Glomerular endothelial cell (primary cell): ENCODE results near the gene SNAP23. TPM values are rescaled to one million over a fixed set of nuclear protein-coding genes. Genes with fewer than 3 reads are reported as not detected.

Experiments
- DNase-seq: peaks from one replicate; pipeline ENCODE4 v3.0.0-alpha.2; 2011; ENCODE audit warnings: low read depth, low spot score; ENCODE audit errors: extremely low read depth
- total RNA-seq: library from RNA; depleted of rRNA; stranded (reverse); fragments of >200 nt; gene quantifications from 2 replicates; pipeline ENCODE4 v1.2.3, GENCODE V29; 2015

Gene SNAP23
- total RNA-seq, 1 donor from 2014 or later = 118 TPM

DNA sequence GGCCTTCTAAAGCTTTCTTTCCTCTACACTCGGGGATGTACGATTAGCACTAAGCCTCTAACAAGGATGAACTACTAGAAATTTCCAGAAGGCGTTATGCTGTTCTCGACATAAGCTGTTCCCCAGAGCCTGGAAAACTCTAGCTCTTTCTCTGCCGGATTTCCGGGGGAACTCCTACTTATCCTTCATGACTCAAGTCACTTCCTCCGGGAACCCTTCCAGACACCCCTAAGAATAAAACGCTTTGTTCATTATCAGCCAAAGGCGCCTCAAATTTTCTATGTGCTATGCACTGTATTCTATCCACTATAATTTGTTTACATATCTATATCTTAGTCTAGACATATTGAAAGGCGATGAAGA, 455 bp upstream of the SNAP23 start:
- no peak for DNase-seq

DNA sequence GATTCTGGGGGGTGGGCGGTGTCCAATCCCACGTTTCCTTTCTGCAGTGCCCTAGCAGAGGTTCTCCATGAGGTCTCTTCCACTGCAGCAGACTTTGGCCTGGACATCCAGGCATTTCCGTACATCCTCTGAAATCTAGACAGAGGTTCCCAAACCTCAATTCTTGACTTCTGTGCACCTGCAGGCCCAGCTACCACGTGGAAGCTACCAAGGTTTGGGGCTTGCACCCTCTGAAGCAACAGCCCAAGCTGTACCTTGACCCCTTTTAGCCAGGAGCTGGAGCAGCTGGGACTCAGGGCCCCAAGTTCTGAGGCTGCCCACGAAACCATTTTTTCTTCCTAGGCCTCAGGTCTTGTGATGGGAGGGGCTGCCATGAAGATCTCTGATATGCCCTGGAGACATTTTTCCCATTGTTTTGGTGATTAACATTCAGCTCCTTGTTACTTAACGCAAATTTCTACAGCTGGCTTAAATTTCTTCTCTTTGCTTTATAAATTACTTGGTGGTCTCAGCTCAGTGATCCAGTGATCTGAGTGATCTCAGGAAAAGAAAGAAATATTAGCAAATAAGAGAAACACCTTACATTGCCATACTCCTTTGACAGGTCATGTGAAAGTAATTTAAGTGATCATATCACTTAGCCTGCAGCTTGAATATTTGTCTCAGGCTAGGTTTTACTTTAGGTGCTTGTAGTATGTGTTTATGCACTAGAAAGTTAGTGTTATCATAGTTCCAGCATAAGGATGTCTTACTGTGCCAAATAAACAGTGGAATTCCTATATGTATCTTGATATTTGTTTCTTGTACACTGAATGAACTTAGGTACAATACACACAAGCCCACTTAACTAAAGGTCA, 3.0 kb downstream of the SNAP23 start:
- DNase-seq = no peak

DNA sequence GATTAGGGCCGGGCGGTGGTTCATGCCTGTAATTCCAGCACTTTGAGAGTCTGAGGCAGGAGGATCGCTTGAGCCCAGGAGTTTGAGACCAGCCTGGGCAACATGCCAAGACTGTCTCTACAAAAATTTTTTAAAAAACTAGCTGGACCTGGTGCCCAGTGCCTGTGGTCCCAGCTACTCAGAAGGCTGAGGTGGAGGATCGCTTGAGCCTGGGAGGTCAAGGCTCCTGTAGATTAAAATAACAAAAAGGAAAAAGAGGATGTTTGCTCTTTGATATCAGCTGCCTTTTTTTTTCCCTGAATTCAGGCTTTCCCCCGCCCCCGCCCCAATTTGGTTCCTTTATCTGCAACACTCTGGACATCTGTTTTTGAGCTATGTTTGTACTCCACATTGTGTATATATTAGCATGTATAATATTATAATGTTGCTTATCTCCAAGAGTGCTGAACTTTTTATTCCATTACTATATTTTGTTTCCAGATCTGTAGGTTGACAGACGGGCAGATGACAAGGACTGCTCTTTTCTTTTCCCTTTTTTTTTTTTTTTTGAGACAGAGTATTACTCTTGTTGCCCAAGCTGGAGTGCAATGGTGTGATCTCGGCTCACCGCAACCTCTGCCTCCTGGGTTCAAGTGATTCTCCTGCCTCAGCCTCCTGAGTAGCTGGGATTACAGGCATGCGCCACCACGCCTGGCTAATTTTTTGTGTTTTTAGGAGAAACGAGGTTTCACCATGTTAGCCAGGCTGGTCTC, 4.6 kb downstream of the SNAP23 start:
- DNase-seq = no peak

DNA sequence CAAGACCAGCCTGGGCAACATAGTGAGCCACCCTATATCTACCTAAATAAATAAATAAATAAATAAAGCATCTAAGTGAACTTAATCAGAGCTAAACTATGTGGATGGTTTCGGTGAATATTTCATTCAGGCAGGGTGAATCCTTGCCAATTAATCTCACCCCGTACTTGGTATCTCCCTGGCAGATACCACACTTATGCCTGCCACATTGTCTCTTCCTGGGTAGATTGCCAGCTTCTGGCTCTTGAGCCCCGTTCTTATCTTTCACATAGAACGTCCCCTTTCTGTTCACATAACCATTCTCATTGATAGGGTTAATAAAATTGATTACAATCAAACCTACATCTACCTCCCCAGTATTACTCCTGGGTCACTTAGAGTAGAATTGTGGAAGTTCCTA, 7.0 kb downstream of the SNAP23 start:
- DNase-seq = no peak

DNA sequence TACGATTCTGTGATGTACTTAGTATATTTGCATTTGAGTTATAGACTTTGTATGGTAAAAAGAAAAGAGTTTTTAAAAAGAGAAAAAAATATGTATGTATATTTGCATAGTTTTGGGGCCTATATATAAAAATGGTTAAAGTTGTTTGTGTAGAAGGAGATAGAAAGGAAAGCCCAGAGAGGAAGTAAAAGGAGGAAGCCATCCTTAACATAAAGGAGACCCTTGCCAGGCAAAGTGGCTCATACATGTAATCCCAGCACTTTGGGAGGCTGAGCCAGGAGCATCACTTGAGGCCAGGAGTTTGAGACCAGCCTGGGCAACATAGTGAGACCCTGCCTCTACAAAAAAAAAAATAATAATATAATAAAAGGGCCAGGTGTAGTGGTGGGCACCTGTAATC, 8.4 kb downstream of the SNAP23 start:
- no peak for DNase-seq

DNA sequence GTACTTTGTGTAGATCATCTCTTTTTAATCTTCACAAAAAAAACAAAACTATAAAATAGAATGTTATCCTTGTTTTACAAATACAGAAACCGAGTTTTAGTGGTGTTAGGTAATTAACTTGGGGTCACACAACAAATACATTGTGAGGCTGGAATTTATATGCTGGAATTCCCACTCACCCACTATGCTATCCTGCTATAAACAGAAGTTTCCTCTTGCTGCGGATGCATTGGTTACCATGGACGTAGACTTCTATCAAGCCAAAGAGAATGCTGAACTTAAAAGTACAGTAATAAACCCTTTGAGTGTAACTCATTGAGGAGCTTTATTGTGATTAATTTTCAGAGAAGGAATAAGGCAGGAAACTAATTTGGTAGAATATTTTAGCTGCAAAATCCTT, 9.2 kb downstream of the SNAP23 start:
- no peak for DNase-seq

DNA sequence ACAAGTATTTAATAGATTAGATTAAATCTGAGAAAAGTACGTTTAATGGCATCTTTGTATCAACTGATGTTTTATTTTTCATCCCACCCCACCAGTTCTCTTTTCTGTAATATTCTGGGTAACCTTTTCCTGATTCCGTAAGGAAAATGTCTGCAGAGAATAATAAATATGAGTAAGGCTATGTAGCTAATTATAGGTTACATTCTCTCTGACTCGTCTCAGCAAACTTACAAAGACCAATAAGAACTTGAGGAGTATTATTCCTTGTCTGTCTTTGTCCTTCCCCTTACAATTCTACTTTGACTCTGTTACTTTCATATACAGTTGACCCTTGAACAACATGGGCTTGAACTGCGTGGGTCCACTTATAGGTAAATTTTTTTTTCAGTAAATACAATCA, 12.1 kb downstream of the SNAP23 start:
- DNase-seq = no peak

DNA sequence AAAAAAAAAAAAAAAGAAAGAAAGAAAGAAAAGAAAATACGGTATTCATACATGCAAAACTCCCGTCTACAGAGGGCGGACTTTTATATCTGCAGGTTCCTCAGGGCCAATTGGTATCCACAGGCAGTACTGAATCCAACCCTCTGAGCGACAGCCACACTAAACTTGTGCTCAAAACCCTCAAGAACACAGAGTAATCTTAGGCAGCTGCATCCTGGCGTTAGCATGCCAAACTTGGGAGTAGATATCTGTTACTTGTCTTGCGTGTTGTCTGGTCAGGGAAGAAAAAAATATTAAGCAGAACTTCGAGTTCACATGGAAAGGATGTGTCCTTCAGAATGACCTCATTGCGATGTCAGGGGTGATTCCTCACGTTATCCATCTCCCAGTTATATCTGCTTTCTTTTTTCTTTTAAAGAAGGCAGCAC, 12.8 kb downstream of the SNAP23 start:
- DNase-seq = no peak

DNA sequence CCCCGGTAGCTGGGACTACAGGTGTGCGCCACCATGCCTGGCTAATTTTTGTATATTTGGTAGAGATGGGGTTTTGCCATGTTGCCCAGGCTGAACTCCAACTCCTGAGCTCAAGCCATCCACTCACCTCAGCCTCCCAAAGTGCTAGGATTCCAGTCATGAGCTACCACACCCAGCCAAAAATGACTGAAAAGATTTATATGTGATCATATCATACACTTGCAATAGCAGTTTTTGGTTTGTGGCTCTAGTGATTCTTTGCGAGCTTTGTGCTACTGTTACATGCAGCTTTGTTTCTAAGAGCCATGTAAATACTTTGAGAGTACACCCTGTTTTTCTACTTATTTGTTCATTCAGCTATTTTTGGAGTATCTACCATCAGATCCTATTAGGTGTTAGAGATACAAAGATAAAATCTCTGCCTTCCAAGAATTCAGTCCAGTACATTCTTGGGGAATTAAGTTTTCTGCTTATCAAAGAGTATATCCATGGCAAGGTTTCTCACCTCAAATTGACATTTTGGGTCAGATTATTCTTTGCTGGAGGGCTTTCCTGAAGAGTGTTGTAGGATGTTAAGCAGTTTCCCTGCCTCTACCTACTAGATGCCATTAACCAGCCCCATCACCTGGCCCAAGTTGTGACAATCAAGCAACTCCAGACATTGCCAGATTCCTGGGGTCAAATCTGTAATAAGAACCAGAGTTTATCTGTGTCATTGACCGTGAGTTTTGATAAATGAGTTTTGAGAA, 15.0 kb downstream of the SNAP23 start:
- no peak for DNase-seq

DNA sequence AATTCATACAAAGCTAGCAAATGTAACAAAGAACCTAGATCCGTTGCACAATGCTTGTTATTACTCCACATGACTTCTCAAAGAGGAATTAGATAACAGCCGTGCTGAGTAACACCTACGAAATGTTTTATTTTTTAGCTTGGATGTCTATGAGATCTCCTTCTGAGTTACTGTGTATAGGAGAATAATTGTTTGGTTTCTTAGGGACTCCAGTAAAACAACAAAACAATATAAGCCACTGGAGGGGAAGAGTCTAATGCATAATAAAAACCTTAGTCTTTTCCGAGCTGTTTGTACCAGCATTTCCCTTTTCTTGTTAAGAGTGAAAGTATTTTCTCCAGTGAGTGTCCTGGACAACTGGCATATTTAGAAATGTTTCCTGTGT, 15.6 kb downstream of the SNAP23 start:
- DNase-seq = no peak

DNA sequence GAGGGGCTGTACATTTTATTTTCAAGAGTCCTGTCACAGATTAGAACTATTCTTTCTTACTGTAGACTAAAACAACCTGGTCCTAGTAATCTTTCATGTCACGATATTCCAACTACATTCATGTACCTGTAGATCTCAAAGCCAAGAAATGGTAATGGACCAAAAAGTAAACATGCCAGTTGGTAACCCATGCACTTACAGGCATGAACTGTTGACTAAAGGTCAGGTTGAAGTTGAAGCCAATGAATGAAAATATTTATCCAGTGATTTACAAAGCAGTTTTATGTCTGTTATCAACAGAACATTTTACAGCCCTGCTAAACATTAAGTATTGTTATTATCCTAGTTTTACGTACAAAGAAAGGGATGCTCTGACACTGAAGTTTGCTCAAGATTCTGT, 27.9 kb downstream of the SNAP23 start:
- DNase-seq = no peak

DNA sequence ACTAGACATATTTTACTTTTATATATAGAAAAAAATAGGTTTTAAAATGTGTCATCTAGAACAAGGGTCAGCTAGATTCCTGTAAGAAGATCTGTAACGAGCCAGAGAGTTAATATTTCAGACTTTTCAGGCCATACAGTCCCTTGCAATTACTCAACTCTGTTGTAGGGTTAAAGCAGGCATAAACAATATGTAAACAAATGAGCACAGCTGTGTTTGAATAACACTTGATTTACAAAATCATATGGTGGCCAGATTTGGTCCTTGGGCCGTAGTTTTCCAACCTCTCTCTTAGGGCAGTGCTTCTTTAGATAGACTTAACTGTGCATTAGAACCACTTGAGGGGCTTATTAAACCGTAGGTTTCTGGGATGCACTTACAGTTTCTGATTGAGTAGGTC, 33.5 kb downstream of the SNAP23 start:
- no peak for DNase-seq

DNA sequence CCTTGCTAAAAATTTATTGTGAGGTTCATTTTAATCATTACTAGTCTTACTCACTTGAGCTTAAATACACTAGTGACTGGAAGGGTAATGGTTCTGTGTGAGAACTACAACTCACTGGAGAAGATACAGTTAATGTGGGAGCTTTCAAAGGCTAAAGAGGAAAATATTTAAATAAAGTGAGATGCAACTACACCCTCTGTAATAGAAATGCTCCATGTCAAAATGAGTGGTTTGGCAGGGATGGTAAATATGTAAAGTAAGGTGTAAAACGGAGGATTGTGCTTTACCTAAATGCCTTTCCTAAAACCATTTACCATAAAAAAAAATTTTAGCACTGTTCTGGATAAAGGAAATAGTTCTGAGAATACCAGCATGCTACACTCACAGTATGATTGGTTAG, 37.8 kb downstream of the SNAP23 start:
- DNase-seq = no peak

DNA sequence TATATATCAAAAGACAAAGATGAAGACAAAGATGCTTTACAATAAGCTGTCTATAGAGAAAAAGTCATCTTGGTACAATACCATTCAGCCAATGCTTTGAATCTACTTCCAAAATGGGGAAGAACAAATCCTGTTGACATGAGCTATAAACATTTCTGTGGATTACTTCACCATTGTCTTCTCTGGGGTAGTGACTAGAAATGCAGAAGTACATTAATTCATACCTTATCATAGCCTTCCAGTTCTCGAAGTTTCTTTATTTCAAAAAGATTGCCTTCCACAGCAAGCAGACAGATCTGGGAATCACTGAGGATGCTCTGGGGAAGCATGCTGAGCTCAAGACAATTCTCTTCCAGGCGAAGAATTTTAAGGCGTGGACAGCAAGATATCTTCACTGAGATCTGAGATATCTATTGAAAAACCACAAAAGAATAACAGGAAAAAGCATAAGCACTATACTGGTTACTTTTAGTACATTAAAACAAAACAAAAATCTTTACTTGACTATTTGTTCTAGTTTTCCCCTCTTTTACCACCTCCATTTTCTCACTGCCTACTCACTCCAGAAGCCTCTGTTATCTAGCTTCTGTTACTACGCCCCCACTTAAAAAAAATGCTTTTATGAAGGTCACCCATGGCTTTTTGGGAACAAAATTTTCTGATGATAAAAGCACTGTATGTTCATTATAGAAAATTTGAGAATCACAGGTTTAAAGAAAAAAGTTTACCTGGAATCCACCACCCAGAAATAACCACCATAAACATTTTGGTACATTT, 49.6 kb downstream of the SNAP23 start:
- no peak for DNase-seq

DNA sequence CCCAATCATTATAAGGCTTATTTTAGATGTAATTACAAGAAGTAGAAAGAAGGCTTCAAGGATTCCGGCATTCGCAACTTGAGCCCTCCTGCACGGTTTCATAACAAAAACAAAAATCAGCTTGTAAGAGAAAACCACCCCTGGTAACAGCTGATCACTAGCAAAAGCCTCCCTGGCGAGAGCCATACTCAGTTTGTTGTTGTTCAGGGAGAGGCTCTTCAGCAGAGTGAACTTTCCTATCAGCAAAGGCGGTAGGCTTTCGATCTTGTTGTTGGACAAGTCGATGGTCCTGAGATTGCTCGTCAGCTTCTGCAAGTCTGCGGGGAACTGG, 52.4 kb downstream of the SNAP23 start:
- DNase-seq = peak; percentile 2

DNA sequence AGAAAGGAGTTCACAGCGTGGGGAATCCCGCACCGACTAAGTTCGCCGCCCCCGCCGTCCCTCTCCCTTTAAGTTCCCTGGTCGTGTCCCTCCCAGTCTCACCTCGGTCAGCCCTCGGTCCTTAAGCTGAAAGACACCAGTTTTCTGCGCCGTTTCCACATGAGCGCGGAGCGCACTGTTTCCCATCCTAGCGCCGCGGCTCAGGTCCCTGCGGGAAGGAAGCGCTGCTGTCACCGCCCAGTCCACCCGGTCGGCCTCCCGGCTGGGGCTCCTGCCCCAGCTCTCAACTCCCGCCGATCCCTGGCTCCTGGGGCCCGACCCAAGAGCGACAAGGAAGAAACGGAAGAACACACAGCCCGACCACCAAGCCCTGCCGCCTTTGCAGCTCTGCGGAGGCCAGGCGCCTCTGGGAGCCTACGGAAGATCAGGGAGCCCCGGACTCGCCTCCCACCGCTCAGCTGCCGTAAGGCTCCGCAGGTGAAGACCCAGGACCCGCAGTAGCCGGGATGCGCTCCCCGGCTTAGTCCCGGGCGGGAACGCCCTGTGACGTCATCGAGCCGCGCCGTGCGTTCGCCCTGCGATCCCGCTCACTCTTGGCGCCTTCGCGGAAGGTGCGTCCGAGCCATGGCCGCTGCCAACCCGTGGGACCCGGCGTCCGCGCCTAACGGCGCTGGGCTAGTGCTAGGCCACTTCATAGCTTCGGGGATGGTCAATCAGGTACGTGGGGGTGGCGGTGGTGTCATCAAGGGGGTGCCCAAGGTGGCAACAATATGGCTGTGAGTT, 53.0 kb downstream of the SNAP23 start, which contains the start of the genes HAUS2 and LRRC57:
Gene HAUS2 (plus strand): TSS at position 590 of the 783 bp plus-strand sequence. CDS start 35 bp downstream, at position 625.
Gene LRRC57 (minus strand): TSS at position 545 of the 783 bp plus-strand sequence. CDS start 359 bp downstream, at position 186.
- peak; percentile 36 for DNase-seq

DNA sequence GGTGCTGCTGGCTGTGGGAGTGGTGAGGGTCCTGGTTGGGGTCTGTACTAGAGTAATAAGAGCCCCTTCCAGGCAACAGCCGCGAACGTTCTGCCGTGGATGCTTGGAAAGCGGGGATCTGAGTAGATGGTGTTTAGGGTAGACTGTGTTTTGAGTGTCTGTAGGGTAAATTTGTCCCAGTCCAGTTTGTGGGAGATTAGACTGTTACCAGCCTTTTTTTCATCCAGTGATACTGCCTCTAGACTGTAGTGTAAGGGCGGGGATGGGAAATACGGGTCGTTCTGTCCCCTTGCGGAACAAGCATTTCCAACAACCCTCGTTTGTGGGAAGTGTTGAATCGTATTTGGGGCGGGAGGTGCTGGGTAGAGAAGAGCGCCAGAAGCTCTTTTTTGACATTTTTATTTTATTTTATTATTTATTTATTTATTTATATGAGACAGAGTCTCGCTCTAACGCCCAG, 53.6 kb downstream of the SNAP23 start:
- DNase-seq = peak; percentile 9

DNA sequence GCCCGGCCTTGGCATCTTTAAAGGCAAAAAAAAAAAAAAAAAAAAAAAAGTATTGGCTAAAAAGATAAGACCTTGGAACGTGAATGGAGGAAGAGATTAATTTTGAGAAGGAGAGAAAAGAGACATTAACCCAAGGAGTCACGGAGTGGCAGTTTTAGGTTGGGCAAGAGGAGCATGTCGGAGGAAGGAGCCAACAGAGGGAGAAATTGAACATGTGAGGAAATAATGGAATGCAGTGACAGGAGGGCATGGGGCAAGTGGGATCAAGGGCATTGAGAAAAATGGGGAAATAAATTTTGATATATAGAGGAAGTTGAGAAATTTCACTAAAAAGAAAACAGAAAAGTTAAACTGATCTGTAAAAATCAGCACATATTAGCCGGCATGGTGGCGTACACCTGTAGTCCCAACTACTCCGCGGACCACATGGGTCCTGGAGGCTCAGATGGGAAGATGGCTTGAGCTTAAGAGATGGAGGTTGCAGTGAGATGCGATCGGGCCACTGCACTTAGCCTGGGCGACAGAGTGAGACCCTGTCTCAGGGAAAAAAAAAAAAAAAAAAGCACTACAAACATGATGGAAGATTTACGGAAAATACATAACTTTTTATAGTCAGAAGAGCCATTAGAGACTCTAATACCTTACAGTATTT, 54.4 kb downstream of the SNAP23 start:
- DNase-seq = no peak

DNA sequence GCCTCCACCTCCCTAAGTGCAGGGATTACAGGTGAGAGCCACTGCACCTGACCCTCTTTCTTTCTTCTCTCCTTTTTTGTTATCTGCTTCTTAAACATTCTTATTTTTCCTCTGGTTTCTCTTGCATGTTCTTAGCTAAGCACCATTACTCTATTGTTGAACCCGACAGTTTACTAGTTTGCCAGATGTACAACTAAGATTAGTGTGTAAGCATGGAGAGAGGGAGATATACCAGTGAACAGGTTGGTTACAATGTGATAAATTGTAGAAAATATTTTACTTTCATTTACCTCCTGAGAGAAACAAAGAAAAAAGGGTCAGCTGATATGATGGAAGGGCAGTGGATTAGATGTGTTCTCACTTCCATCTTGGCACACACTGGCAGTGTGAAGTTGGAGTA, 58.1 kb downstream of the SNAP23 start:
- no peak for DNase-seq
